Nucleus accumbens (tissue), 56 donors: ENCODE measurements around the gene EXOC6B.

Experiments
- DNase-seq, 56 donors: peaks; one replicate each; lab custom pipeline; 2025; lab: John Stamatoyannopoulos, UW

The EXOC6B gene

GRCh38 chr2:72132981-72133720 lies 692.7 kb downstream of the EXOC6B start:
- DNase-seq: no peak

GRCh38 chr2:72131916-72132841 lies 693.7 kb downstream of the EXOC6B start:
- no peak for DNase-seq

- DNase-seq: no peak
These were observed 694.4 kb downstream of the EXOC6B start for GRCh38 chr2:72131371-72131891.

- DNase-seq: no peak
These were observed 695.0 kb downstream of the EXOC6B start for GRCh38 chr2:72130659-72131360.

- DNase-seq: no peak
These were observed 696.0 kb downstream of the EXOC6B start for GRCh38 chr2:72129681-72130340.

- no peak for DNase-seq
These were observed 697.0 kb downstream of the EXOC6B start for GRCh38 chr2:72128843-72129227.

GRCh38 chr2:72128059-72128842 lies 697.6 kb downstream of the EXOC6B start:
- DNase-seq: no peak

GRCh38 chr2:72127401-72128058 lies 698.3 kb downstream of the EXOC6B start:
- DNase-seq: no peak

- no peak for DNase-seq
These were observed 699.4 kb downstream of the EXOC6B start for GRCh38 chr2:72126186-72127100.
